GM18951 (cell line): ENCODE results near the gene EGFLAM.

Experiments
- POLR2A ChIP-seq: IDR thresholded peaks from 4 replicates; pipeline ENCODE4 v1.6.1; 2011; ENCODE audit warnings: mild to moderate bottlenecking; ENCODE audit not compliant: insufficient read length, insufficient read depth; ENCODE audit errors: extremely low read depth
- in situ Hi-C: fragments of 300-500 bp; cut with MboI; formaldehyde crosslinking; loops from one replicate; pipeline ENCODE4 v1.12.0; 2022; ENCODE audit warnings: low sequenced_read_pairs, mixed read lengths, inconsistent platforms; ENCODE audit not compliant: unreplicated experiment

Gene EGFLAM

GRCh38 chr5:38494175-38494574 is 235.8 kb downstream of the EGFLAM start:
- no peak for TF ChIP-seq POLR2A
- in situ Hi-C loops, result no loop called here

DNA sequence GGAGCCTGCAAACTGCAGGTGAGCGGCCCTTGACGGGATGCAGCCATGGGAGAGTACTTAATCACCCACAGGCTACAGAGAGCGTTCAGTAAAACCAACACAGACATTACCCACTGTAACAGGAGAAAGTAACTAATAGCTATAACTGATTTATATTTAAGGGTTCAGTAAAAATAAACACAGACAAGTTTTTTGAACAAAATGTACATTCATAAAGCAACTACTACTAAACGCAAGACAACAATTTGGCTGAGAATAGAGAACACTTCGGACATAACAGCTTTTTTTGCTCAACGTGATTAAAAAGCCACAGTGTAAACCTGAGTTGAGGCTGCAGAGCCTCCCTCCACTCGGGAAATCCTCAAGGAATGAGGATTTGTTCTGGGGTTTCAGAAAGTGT is 236.4 kb downstream of the EGFLAM start:
- in situ Hi-C loops, result no loop called here
- no peak for TF ChIP-seq POLR2A

- in situ Hi-C loops, result no loop called here
- no peak for TF ChIP-seq POLR2A
Measured at GRCh38 chr5:38497946-38498345, 239.6 kb downstream of the EGFLAM start.

- TF ChIP-seq POLR2A, result no peak
- in situ Hi-C loops, result no loop called here
Measured at GRCh38 chr5:38500573-38501260, 242.4 kb downstream of the EGFLAM start.

- TF ChIP-seq POLR2A, result no peak
- in situ Hi-C loops, result no loop called here
Measured at GRCh38 chr5:38506302-38506701, 247.9 kb downstream of the EGFLAM start.

DNA sequence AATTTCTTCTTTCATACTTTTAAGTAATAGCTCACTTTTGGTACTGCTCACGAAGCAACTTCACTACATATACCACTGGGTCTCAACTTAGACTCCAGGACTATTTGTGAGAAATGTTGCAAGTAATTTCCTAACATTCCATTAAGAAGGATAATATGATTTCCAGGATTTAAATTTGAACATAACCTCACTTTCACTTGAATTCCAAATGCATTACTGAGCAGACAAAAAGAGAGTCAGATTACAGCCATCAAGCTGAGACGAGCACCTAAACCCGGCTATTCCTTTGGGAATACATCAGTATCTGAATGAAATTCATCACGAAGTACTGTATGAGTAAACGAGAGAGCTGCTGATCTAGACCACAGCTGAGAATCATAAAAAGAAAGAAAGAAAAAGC is 250.8 kb downstream of the EGFLAM start:
- in situ Hi-C loops, result no loop called here
- no peak for TF ChIP-seq POLR2A
